Breast epithelium (tissue), 3 donors: ENCODE results near the gene UST.

Experiments used
- POLR2A ChIP-seq: fragments of 450-650 bp; IDR thresholded peaks from one replicate; pipeline ENCODE4 v1.6.1; 2016; ENCODE audit warnings: antibody characterized with exemption, mild to moderate bottlenecking, moderate library complexity
- TF ChIP-seq, protein P1 (sequence below), 3 donors: fragments of 450-650 bp; IDR thresholded peaks; one replicate each; pipeline ENCODE4 v1.5.1; 2016 to 2017; ENCODE audit warnings: antibody characterized with exemption in 3 of 3, mild to moderate bottlenecking in 3 of 3, moderate library complexity in 3 of 3

GRCh38 chr6:148893073-148893472 lies 146.2 kb downstream of the UST start:
- TF ChIP-seq, protein P1, sequence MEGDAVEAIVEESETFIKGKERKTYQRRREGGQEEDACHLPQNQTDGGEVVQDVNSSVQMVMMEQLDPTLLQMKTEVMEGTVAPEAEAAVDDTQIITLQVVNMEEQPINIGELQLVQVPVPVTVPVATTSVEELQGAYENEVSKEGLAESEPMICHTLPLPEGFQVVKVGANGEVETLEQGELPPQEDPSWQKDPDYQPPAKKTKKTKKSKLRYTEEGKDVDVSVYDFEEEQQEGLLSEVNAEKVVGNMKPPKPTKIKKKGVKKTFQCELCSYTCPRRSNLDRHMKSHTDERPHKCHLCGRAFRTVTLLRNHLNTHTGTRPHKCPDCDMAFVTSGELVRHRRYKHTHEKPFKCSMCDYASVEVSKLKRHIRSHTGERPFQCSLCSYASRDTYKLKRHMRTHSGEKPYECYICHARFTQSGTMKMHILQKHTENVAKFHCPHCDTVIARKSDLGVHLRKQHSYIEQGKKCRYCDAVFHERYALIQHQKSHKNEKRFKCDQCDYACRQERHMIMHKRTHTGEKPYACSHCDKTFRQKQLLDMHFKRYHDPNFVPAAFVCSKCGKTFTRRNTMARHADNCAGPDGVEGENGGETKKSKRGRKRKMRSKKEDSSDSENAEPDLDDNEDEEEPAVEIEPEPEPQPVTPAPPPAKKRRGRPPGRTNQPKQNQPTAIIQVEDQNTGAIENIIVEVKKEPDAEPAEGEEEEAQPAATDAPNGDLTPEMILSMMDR (IDR thresholded peaks at IDR 0.05), result no peak
- TF ChIP-seq POLR2A, result no peak
